Liver (tissue), 3 donors: ENCODE results near the gene PLPP3.

Experiments
- EGR1 ChIP-seq, 2 donors: IDR thresholded peaks; 2 replicates each; pipeline ENCODE4 v1.6.1; 2016 to 2018; ENCODE audit warnings: antibody characterized with exemption in 2 of 2, low read depth in 2 of 2
- HNF4A ChIP-seq, 2 donors: conservative IDR thresholded peaks; 2 replicates each; pipeline ENCODE4 v1.6.1; 2016; ENCODE audit warnings: antibody characterized with exemption in 2 of 2, mild to moderate bottlenecking in 2 of 2
- HNF4G ChIP-seq: IDR thresholded peaks from 2 replicates; pipeline ENCODE4 v1.6.1; 2016; ENCODE audit warnings: antibody characterized with exemption
- RAD21 ChIP-seq, 2 donors: IDR thresholded peaks; 2 replicates each; pipeline ENCODE4 v1.6.1; 2016; ENCODE audit warnings: antibody characterized with exemption in 2 of 2, mild to moderate bottlenecking in 2 of 2
- SP1 ChIP-seq: IDR thresholded peaks from 2 replicates; pipeline ENCODE4 v1.6.1; 2018; ENCODE audit warnings: antibody characterized with exemption, mild to moderate bottlenecking
- TAF1 ChIP-seq: conservative IDR thresholded peaks from 2 replicates; pipeline ENCODE4 v1.6.1; 2016; ENCODE audit warnings: antibody characterized with exemption, mild to moderate bottlenecking
- TF ChIP-seq, protein P1 (sequence below): fragments of 150-350 bp; IDR thresholded peaks from 2 replicates; pipeline ENCODE4 v1.5.1; 2017; ENCODE audit warnings: improper control_type of control experiment, low read depth, low read length; ENCODE audit not compliant: missing input control
- TF ChIP-seq, protein P2 (sequence below): IDR thresholded peaks from 2 replicates; pipeline ENCODE4 v1.6.1; 2016; ENCODE audit warnings: antibody characterized with exemption
- TF ChIP-seq, protein P3 (sequence below): IDR thresholded peaks from 2 replicates; pipeline ENCODE4 v1.6.1; 2016; ENCODE audit warnings: antibody characterized with exemption
- donor health status: healthy.
- donor health status: healthy.

DNA sequence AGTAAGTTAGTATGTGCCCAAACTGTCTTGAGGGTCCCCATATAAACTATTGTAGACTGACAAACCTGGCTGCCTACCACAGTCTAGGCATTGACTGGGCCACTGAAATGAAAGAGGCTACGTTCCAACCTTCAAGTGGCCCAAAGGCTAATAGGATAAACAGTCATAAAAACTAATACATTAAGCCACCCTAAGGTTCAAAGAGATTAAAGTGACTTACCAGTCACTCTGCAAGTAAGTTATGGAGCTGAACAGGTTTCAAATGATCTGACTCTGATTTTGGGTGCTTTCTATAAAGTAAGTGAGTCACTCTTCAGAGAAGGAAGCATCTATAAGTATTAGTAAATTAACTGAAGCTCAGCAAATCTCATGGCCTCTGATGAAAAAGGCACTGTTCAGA is 38.0 kb downstream of the PLPP3 start:
- TF ChIP-seq SP1 = no peak
- TF ChIP-seq, protein P1, sequence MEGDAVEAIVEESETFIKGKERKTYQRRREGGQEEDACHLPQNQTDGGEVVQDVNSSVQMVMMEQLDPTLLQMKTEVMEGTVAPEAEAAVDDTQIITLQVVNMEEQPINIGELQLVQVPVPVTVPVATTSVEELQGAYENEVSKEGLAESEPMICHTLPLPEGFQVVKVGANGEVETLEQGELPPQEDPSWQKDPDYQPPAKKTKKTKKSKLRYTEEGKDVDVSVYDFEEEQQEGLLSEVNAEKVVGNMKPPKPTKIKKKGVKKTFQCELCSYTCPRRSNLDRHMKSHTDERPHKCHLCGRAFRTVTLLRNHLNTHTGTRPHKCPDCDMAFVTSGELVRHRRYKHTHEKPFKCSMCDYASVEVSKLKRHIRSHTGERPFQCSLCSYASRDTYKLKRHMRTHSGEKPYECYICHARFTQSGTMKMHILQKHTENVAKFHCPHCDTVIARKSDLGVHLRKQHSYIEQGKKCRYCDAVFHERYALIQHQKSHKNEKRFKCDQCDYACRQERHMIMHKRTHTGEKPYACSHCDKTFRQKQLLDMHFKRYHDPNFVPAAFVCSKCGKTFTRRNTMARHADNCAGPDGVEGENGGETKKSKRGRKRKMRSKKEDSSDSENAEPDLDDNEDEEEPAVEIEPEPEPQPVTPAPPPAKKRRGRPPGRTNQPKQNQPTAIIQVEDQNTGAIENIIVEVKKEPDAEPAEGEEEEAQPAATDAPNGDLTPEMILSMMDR = no peak
- no peak for TF ChIP-seq HNF4A (conservative IDR thresholded peaks at IDR 0.05)
- TF ChIP-seq, protein P2, sequence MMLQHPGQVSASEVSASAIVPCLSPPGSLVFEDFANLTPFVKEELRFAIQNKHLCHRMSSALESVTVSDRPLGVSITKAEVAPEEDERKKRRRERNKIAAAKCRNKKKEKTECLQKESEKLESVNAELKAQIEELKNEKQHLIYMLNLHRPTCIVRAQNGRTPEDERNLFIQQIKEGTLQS = no peak
- TF ChIP-seq HNF4G = no peak
- no peak for TF ChIP-seq TAF1
- no peak for TF ChIP-seq EGR1 (IDR thresholded peaks at IDR 0.05; ENCODE audit: low read depth in 2 of 2)
- TF ChIP-seq, protein P3, sequence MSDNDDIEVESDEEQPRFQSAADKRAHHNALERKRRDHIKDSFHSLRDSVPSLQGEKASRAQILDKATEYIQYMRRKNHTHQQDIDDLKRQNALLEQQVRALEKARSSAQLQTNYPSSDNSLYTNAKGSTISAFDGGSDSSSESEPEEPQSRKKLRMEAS = no peak
- no peak for TF ChIP-seq RAD21 (IDR thresholded peaks at IDR 0.05)
